Measurements from ENCODE around the gene PTH1R.

The PTH1R gene

DNA sequence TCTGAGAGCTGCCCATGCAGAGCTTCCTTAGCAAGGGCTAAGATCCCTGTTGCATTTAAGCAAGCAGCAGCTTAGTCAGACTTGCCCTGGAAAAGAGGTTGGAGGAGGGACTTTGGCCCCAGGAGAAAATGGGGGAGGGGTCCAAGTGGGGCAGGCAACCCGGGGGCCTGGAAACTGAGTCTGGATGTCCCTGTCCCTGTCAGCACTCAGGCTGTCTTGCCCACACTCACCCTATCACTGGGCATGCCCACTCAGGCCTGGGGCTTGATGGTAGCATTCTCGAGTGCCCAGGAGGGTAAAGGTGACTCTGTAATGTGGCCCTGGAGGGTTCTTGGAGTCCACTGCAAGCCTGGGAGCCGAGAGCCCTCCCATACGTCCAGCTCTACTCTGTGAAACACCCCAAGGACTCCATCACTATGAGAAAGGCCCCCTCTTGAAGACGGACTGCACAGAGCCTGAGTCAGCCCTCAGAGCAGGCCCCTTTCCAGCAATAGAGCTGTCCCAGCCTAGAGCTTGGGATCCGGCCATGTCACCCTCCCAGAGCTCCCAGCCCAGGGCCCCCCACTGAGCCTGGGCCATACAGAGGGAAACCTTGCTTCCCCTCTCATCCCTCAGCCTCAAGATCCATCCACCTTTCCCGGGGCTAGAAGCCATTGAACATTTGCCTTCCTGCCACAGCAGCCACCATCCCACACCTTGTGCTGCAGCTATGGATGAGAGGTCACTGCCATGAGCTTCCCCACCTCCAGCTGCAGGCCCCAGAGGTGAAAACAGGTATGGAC, 27.6 kb upstream of the PTH1R start:
- DNase-seq, result no peak

DNA sequence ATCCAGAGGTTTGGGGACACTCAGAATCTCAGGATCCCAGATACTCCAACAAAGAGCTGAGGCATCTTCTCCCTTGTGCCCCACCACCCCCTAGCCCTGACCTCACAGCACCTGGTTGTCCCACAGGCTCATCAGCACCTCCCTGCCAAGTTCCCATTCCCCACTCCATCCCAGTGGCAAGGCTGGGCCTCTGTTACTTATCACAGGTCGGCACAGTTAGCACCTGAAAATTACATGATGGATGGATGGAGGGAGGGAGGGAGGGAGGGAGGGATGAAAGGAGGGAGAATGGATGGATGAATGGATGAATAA, 27.1 kb upstream of the PTH1R start:
- no peak for DNase-seq

DNA sequence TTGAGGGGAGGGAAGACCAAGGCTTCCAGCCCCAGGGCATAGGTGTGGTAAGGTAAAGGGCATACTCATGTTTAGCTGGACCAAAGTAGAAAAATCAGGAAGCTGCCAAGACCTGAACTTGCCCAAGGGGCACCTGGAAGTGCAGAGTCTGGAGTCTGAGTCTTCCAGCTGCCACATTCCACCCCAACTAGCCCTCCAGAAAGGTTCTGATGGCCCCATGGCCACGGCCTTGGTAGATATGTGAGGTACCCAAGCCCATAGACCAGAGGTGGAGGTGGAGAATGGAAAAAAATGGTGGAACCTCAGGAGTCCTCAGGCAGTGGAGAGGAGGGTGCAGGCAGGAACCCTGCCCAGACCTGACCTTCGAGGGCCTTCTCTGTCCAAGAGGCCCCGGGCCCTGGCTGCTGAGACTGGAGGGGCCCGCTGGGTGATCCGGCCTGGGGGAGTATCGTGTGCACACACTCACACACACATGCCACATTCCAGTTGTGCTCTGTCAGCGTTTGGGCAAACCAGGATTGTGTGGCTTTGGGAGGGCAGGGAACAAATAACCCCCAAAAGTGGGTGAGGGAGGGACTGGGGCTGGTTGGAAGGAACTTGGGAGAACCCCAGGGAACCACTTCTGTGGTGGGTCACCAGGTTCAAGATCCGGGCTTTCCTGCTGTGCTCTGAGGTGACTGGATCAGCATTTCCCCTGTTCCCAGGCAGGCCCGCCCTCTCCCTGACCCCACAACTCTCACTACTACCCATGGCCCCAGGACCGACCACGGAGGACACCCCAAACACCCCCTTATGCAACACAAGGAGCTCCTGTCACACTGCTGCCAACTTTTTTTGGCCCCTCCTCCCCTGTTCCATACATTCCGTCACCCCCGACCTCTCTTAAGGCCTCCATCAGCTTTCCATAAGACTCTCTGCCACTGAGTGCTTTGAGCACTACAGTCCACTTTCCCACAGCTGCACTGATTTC, 25.9 kb upstream of the PTH1R start:
- no peak for DNase-seq

DNA sequence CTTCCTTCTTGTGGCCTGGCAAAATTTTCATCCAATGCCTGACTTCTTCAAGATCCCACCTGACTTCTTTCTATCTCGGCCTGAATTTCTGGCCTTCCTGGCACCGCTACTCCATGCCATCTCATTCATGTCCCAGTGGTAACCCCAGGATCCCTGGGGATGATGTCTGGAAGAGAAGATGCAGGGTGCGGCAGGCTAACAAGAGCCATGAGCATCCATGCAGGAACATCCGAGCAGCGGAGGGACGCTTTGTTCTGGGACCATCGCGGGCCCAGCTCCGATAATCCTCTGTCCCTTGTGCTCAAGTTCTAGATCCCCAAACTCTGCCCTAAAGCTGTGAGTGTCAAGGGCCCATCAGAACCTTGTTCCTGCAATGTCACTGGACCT, 25.2 kb upstream of the PTH1R start:
- no peak for DNase-seq

DNA sequence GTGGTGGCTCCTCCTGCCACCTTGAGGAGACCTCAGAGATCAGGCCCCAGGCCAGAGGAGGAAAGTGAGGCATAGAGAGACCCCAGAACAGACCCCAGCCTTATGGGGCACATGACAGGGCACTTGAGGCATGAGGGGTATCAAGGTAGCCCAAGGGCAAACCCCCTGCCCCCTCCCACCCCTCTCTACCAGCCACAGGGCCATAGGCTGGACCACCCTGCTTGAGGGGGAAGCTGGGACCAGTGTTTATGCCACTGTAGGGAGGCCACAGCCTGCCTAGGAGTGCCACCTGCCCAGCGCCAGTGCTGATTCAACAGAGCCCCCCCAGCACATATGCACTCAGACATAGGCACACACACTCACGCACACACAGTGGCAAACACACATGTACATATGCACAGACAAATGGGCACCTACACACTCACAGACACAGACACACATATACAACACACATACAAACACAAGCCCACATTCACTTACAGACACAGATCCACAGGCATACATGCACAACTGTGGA, 24.6 kb upstream of the PTH1R start:
- no peak for DNase-seq

DNA sequence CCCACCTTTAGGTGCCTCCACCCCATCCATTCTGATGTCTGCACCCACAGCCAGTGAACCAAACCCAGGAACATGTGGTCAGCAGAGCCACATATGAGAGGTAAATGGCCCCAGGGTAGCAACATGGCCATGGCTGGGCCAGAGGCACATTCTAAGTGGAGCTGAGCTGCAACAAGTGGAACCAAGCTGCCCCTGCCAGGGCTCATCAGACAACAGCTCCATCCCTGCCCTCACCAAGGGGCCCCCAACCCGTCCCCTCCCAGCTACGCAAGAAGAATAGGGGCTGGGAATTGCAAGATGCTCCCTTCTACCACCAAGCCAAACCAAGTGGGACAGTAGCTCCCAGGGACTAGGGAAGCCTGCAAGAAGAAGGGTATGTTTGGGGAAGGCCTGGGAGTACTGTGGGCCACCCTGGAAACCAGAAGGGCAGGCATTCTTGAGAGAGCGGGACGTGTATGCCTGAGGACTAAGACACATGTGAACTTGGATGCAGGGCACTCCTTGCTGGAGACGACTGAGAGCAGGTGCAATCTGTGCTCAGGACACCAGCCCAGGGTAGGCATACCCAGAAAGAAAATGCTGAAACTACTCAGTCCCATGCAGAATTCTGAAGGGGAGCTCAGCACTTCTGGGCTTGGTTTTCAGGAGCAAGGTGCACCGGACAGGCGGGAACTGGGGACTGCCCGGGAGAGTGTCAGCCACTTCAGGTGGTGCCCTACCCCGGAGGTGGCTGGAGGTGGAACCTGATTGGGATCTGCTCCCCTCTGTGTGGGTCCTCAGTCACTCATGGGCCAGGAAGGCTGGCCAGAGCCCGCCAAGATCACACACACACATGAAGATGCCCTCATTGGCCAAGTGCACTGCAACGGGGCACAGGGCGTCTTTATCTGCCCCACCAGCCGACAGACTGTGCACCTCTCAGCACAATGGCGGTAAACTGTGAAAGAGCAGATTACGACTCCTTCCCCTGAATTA, 23.8 kb upstream of the PTH1R start:
- no peak for DNase-seq

DNA sequence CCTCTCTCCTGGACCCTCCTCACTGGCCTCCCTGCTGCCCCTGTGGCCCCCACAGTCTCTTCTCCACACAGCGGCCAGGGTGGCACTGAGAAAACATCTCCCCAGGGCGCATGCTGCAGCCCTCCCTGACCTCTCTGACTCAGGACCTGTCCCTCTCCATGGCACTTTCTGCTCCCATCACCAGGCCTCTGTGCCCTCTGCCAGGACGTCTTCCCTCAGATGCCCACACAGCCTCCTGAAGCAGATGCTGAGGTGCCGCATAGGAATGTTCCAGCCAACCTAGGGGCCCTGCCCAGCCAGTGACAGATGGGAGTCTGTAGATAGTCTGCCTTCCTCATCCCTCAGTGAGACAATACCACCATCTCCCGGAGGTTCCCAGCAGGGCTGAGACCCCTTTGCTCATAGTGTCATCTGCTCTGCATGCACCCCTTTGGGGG, 22.9 kb upstream of the PTH1R start:
- no peak for DNase-seq

DNA sequence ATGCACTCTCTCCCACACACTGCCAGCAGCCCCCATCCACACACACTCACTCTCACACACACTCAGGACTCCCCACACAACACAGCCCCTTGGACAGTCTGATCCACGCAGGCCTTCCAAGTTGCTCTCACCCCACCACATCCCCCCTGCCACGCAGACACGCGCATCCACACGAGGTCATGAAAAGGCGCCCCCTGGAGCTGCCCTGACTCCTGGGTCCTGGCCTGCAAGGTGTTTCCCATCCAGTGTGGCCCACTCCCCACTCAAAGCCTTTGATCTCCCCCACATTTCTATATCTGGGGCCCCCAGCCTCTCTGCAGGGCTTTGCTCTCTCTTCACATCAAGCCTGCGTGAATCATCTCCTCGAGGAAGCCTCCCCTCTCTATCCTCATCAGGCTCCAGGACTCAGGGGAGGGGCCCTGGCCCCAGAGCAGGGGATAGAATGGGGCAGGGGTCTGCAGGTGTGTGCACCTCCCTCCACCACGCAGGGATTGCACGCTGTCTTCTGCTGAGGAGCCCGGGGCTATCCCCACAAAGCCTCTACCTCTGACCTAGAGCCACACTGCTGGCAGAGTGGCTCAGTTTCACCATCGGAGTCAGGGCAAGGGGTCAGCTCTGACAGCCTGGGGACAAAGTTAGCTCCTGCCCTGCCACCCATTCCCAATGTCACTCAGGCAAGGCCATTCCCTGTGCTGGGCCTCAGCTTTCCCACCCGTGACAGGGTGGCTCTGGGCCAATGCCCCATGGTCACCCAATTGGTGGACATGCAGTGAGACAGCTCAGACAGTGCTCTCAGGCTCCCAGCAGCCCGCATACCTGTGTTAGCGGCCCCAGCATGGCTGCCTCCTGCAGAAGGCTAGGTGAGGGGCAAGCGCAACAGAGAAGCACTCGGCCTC, 20.7 kb upstream of the PTH1R start:
- no peak for DNase-seq

DNA sequence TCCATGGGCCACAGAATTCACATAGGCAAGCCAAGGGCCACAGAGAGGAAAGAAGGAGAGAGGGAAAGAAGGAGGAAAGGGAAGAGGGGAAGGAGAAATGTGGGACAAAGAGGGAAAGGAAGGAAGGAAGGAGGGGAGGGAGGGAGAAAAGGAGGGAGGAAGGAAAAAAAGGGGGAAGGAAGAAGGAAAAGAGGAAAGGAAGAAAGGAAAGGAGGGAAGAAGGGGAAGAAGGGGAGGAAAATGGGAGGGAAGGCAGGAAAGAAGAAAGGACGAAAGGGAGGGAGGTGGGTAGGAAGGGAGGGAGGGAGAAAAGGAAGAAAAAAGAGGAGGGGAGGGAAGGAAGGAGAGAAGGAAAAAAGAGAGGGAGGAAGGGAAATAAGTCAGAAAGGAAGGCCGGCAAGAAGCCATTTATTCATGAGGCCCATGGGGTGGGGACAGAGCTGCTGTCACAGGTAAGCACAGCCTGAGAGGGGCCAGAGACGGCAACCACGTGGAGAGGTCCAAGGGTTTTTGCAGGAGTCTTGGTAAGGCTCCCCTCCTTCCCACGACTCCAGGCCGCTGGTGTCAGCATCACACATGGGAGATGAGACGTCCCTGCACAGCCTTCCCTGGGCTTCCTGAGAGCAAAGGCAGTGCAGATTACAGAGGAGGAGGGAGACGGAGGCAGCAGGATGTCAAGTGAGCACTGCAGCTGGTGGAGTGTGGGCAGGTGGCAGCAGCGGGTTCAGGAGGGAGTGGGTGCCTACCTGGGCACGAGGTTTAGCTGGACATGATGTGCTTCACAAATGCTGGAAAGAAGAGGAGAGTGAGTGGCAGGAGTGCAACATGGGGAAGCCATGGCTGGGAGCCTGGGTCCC, 19.8 kb upstream of the PTH1R start:
- no peak for DNase-seq

DNA sequence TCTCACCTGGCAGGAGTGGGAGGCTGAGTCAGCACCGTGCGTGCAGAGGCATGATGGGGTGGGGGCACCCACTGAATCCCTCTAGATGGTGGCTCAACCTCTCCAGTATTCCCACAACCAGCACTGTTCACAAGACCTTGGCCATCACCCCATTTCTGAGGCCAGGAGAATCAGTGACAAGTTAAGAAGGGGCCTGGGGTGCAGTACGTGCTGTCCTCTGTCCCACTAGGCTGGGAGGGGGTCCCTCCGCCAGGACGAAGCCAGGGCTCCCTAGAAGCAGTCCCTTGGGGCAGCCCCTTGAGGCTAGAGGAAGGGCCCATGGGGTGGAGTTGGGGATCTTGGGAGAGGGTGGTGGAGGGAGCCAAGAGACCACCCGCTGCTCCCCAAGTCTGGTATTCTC, 19.1 kb upstream of the PTH1R start:
- DNase-seq, result no peak

DNA sequence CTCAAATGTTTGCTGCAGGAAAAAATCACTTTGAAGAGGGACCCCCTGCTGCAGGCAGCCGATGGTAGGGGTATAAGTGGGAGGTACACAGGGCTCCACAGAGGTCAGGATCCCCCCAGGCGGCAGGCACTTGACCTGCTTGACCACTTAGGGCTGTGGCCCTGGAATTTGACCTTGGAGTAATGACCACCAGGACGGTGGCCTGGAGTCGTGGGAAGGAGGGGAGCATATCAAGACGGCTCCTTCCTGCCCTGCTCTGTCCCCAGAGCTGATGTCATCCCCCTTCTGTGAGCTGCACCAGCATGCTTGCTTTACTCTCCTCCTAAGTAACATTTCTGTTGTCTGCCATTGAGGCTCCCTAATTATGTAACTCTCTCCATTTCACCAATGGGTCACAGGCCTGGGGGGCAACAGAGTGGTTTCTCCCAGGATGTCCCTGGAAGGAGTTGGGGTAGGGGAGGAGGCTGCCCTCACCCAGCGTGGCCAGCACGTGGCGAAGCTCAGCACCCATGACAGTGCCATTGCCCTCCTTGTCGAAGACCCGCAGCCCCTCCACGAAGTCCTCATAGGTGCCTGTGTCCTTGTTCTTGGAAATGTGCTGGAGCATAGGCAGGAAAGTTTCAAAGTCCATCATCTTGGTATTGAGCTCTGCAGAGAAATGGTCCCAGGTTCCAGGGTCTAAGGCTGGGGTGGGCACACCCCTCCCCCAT, 18.4 kb upstream of the PTH1R start:
- DNase-seq, result no peak

DNA sequence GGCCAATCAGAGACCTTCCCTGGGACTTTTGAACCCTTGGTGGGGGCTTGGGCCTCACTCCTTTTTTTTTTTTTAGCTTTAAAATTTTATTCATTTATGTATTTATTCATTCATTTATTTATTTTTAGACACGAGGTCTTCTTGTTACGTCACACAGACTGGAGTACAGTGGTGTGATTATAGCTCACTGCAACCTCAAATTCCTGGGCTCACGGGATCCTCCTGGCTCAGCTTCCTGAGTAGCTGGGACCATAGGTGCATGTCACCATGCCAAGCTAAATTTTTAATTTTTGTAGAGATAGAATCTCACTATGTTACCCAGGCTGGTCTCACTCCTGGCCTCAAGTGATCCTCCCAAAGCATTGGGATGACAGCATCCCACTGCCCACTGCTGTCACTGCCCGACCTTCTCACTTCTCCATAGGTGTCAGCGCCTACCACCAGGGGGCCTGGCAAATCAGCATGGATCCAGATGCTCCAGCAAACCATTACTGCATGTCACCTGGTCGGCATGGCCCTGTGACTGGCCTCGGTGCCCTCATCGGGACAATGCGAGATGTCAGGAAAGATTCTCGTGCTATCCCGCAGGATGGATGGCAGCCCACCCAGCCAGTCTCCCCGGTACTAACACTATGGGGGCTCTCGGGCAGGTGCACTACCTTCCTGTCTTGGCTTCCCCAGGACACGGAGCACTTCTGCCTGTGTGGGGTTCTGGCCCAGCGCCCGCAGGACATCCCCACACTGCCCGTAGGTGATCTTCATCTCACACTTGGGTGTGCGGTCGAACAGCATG, 17.3 kb upstream of the PTH1R start:
- DNase-seq, result no peak

DNA sequence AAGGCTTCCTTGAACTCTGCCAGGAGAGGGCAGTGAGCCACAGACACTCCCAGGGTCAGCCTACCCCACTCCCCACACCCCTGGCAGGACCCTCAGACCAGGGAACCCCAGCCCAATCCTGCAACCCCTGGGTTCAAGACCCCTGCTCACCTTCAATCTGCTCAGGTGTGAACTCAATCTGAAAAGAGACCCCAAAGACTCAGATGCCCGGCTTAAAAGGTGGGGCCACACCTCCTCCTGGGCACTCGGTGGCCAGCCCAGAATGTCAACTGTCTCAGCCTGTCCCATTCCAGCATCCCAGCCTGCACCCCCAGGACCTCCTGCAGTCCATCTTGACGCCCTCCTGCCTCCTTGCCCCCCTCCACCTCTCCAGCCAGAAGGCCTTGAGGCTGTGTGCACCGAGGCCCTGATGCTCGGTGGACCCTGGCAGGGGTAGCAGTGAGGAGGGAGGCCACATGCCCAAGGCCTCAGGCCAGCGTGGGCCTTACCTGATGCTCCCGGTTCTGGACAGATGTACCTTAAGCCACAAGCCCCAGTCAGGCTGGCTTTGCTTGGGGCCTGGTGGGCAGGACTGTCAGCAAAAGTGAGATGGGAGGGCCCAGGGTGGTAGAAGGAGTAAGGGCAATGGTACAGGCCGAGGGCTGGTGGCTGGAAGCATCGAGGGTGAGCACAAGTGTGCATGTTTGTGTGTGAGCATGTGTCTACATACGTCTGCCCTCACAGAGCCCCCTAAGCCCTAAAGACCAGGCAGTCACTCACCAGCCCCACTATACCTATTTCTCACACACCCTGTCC, 16.5 kb upstream of the PTH1R start:
- no peak for DNase-seq

DNA sequence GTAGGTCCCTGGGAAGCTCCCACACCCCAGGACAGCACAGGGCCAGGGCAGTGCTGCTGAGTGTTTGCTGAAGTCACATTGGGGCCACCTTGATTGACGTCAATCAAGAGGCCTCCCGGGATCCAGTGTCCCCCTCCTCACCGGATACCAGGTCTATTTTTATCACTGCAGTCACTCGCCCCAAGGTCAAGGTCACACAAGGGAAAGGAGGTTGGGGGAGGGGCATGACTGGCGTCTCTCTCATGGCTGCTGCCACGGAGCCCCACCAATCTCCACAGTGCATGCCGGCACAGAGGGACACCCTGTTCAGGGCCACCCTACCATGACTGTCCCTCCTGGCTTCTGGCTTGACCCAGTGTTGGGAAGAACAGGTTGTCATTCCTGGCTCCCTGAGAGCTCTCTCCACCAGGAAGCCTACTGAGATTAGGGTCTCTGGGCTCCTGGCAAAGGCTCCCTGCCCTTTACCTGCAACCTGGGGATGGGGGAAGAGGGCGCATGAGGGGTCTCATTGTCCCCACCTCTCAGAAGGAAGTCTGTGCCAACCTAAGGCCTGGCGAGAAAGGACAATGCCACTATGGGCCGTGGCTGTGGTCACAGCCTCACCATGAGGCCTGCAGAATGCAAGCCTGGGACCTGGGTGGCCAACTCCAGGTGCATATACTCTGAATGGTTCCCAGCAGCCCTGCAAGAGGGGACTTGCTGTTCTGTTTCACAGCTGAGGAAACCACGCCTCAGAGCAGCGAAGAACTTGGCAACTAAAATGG, 15.7 kb upstream of the PTH1R start:
- no peak for DNase-seq

DNA sequence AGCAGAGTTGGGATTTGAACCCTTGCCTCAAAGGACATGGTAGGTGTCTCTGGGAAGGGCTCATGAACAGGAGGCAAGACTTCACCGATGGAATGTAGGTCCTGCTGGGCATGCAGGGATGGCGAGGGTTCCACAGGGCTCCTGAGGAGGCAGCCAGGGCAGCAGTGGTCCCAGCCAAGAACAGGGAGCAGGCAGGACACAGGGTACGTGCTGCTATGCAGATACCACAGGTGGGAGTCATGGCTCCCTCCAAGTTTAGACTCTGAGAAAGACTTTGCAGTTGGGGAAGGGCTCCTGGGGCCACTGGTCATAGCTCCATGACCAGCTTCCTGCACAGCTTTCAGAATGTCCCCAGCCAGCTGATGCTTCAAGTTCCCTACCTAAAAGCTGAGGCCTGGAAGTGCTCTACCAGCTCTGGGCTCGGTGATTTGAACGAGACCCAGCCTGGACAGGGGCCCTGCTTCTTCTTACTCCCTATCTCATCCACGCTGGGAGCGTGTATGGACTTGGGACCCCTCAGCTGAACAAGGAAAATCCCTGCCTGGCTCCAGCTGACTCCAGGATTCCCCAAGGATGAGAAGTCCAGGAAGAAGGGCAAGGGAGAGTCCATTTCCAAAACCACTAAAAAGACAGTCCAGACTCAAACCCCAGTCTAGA, 15.0 kb upstream of the PTH1R start:
- no peak for DNase-seq

DNA sequence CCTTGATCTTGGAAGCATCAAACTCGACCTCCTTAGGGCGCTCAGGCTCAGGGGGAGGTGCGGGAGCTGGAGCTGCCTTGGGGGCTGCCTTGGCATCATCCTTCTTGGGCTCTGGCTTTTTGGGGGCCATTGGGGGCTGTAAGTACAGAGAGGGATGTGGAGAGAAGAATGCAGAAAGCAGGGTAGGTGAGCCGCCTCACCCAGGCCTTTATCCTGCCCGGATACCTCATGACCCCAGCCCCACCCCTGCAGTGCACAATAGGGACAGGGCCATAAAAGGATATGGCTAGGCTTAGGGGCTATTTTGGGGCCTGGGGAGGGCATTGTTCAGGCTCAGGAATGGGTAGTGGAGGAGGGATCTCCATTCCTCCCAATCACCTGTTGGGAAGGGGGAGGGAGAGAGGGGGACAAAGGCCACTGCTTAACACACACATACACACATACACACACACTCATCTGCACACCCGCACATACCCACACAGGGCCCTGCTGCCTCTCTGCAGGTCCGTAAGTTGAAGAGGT, 14.2 kb upstream of the PTH1R start, which contains the start of gene MYL3:
MYL3 (minus strand) TSS at position 184 of the 522 bp plus-strand sequence; CDS start at position 130, 54 bp downstream.
- DNase-seq, result no peak
